ENCODE measurements around the gene TMTC1. TPM values are rescaled to one million over a fixed set of nuclear protein-coding genes. Genes with fewer than 3 reads are reported as not detected.

Gene TMTC1
- total and polyA plus RNA-seq, 12 donors = 5.1 to 82.2 (median 41.8) TPM

DNA sequence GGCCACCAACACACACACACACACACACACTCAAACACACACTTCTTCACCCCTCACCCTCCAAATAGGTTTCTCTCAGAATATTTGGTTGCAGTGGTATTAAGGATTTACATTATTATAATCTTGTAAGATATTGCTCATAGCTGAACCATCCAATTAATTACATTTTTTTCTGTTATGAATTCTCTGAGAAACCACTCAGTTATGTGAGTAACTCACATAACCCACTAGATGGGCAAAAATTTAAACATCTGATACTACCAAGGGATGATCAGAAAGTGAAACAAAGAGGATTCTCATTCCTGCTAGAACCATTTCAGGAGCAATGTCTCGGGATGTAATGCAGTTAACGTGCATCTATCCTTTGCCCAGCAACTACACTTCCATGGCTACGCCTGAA, 31.6 kb downstream of the TMTC1 start:
- Histone ChIP-seq H3K4me1 (replicated peaks in 1 of 2) (no peaks in the 10 kb centered on the region), H3K27ac (no peak overlapping the region), H3K9me3 (replicated peaks in 1 of 3) (no peaks in the 10 kb centered on the region), H3K36me3 (replicated peaks in 1 of 2) (no peaks in the 10 kb centered on the region), H3K27me3 (no peaks in the 10 kb centered on the region), H3K4me3 (no peak overlapping the region)
- no peak for DNase-seq
- TF ChIP-seq, protein P1, sequence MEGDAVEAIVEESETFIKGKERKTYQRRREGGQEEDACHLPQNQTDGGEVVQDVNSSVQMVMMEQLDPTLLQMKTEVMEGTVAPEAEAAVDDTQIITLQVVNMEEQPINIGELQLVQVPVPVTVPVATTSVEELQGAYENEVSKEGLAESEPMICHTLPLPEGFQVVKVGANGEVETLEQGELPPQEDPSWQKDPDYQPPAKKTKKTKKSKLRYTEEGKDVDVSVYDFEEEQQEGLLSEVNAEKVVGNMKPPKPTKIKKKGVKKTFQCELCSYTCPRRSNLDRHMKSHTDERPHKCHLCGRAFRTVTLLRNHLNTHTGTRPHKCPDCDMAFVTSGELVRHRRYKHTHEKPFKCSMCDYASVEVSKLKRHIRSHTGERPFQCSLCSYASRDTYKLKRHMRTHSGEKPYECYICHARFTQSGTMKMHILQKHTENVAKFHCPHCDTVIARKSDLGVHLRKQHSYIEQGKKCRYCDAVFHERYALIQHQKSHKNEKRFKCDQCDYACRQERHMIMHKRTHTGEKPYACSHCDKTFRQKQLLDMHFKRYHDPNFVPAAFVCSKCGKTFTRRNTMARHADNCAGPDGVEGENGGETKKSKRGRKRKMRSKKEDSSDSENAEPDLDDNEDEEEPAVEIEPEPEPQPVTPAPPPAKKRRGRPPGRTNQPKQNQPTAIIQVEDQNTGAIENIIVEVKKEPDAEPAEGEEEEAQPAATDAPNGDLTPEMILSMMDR (IDR thresholded peaks at IDR 0.05) = no peak
- TF ChIP-seq POLR2A (IDR thresholded peaks at IDR 0.05) = no peak
- intact Hi-C loops (cut with DNase I) = no loop called here
- 93 to 97% (median 95%) methylated on average over 3 of the region's 3 CpGs for WGBS, 4 donors

DNA sequence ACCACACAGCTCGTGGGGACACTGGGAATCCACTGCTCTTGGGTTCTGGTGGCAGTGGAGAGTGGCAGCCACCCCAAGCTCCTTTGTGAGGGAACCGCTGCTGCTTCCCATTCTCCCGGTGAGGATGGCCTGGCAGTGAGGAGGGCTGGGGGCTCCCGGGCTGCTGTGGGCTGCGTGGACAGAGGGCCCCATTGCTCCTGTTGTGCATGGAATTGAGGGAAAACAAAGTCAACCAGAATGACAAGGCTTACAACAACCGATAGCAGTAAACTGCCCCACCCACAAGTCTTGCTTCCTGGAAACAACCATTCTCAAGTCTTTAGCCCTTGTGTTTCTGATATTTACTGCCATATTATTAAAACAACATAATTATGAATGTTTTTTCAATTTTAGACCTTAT, 32.1 kb downstream of the TMTC1 start:
- 78 to 83% (median 81%) methylated on average over 4 to 6 of the region's 6 CpGs for WGBS, 4 donors
- Histone ChIP-seq H3K36me3 (replicated peaks in 1 of 2) (no peaks in the 10 kb centered on the region), H3K27ac (no peak overlapping the region), H3K9me3 (replicated peaks in 1 of 3) (no peaks in the 10 kb centered on the region), H3K4me1 (replicated peaks in 1 of 2) (no peaks in the 10 kb centered on the region), H3K4me3 (no peak overlapping the region), H3K27me3 (no peaks in the 10 kb centered on the region)
- DNase-seq = no peak
- TF ChIP-seq, protein P1 (IDR thresholded peaks at IDR 0.05) = no peak
- no peak for TF ChIP-seq POLR2A (IDR thresholded peaks at IDR 0.05)
- intact Hi-C loops (cut with DNase I) = no loop called here

DNA sequence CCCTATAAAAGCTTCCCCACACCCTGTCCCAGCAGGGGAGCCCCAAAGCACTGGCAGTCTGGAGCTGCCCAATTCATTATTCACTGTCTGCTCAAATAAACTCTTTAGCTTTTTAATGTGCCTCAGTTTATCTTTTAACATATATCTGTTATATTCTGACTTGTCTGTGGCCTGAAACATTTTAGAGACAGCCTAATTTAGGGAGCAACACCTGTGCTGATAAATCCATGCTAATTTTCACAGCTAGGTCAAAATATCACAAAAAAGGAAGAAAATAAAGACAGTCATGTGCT, 32.9 kb downstream of the TMTC1 start:
- no peak for DNase-seq
- TF ChIP-seq, protein P1 (IDR thresholded peaks at IDR 0.05) = no peak
- TF ChIP-seq POLR2A (IDR thresholded peaks at IDR 0.05) = no peak

DNA sequence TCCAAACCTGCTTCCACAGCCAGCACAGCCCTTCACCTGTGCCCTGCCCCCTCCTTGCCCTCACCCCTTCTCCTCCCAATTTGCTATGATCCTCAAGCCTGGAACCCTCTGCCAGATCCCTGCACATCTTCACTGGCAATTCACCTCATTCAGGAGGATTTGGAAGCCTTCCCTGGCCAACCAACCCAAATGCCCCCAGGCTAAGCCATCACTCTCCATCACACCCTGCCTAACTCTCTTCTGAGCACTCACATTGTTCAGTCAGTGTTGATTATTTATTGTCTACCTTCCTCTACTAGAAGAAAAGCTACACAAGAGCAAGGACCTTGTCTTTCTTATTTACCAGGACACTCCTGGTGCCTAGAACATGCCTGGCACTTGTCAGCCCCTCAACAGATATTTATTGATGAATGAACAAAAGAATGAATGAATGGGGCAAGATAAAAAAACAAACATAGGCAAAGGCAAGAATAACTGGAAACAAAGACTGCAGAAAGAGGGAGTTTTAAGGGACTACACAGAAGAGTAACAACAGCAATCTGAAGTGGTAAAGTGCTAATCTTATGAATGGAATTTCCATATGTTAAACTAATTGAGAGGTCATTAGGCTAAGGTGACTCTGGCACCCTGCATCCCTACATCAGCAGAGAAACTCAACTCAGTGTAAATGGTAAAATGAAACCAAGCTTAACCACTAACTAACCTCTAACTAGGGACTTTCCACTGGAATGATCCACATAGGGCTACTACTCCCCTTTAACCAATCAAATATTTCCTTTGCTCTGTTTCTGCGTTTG, 33.4 kb downstream of the TMTC1 start:
- no peak overlapping the region for H3K4me3 ChIP-seq
- intact Hi-C loops (cut with DNase I) = no loop called here
- TF ChIP-seq, protein P1 (IDR thresholded peaks at IDR 0.05) = no peak
- TF ChIP-seq POLR2A (IDR thresholded peaks at IDR 0.05) = no peak
- H3K36me3 ChIP-seq (replicated peaks in 1 of 2) = no peaks in the 10 kb centered on the region
- H3K9me3 ChIP-seq (replicated peaks in 1 of 3) = no peaks in the 10 kb centered on the region
- WGBS, 4 donors = 64 to 96% (median 83%) methylated on average over 1 of the region's 1 CpG
- H3K4me1 ChIP-seq (replicated peaks in 1 of 2) = no peaks in the 10 kb centered on the region
- H3K27ac ChIP-seq = no peak overlapping the region
- H3K27me3 ChIP-seq = no peaks in the 10 kb centered on the region
- DNase-seq = no peak

More for the DNA sequence above, 32.9 kb downstream of the TMTC1 start:
- Histone ChIP-seq H3K36me3 (replicated peaks in 1 of 2) (no peaks in the 10 kb centered on the region), H3K4me3 (no peak overlapping the region), H3K4me1 (replicated peaks in 1 of 2) (no peaks in the 10 kb centered on the region), H3K27me3 (no peaks in the 10 kb centered on the region), H3K9me3 (replicated peaks in 1 of 3) (no peaks in the 10 kb centered on the region), H3K27ac (no peak overlapping the region)
- intact Hi-C loops (cut with DNase I) = no loop called here
